GM12892 (cell line): ENCODE measurements around the gene RNF43.

Experiments used
- POLR2A ChIP-seq: IDR thresholded peaks from 2 replicates; pipeline ENCODE4 v1.6.1; 2011; ENCODE audit warnings: low read depth, low read length, control low read depth
- POLR2AphosphoS5 ChIP-seq: IDR thresholded peaks from 2 replicates; pipeline ENCODE4 v1.6.1; 2011; ENCODE audit warnings: low read depth, low read length, control low read depth
- TAF1 ChIP-seq: IDR thresholded peaks from 2 replicates; pipeline ENCODE4 v1.6.1; 2011; ENCODE audit warnings: low read depth, mild to moderate bottlenecking, control low read depth, low read length, borderline replicate concordance

- TF ChIP-seq POLR2A, result no peak
- no peak for TF ChIP-seq POLR2AphosphoS5
- TF ChIP-seq TAF1, result no peak
These were observed 47.9 kb downstream of the RNF43 start for GRCh38 chr17:58369214-58370031.
